ENCODE measurements around the gene RNF115.

DNA sequence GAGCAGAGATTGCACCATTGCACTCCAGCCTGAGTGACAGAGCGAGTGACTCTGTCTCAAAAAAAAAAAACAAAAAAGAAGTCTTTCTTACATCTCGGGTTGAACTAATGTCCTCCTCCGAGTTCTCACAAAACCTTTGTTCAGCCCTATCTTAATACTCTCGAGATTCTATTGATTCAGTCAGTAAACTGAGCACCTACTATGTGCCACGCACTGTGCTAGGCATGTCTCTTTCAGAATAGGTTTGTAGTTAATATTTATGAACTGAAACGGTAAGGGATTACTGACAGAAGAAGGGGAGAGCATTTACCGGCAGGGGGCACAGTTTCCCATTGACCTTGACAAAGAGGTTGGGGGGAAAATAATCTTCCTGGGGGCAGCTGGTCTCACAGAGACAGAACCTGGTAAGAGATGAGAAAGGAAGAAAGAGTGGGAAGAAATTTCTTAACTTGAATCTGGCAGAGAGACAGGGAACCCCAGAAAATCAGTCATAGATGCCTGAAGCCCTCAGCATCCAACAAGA is 31.6 kb upstream of the RNF115 start:
- TF ChIP-seq POLR2A (IDR thresholded peaks at IDR 0.05): no peak
- TF ChIP-seq, protein P1, sequence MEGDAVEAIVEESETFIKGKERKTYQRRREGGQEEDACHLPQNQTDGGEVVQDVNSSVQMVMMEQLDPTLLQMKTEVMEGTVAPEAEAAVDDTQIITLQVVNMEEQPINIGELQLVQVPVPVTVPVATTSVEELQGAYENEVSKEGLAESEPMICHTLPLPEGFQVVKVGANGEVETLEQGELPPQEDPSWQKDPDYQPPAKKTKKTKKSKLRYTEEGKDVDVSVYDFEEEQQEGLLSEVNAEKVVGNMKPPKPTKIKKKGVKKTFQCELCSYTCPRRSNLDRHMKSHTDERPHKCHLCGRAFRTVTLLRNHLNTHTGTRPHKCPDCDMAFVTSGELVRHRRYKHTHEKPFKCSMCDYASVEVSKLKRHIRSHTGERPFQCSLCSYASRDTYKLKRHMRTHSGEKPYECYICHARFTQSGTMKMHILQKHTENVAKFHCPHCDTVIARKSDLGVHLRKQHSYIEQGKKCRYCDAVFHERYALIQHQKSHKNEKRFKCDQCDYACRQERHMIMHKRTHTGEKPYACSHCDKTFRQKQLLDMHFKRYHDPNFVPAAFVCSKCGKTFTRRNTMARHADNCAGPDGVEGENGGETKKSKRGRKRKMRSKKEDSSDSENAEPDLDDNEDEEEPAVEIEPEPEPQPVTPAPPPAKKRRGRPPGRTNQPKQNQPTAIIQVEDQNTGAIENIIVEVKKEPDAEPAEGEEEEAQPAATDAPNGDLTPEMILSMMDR (IDR thresholded peaks at IDR 0.05): no peak
